SU-DHL-6 (cell line): ENCODE results near the gene ERFL.

ENCODE experiments used
- CTCF ChIP-seq: fragments of 200-600 bp; sonication (generic); IDR thresholded peaks from one replicate; pipeline ENCODE4 v1.5.1; 2017; ENCODE audit warnings: antibody characterized with exemption, mild to moderate bottlenecking, low read length, moderate library complexity; ENCODE audit not compliant: insufficient read depth, poor library complexity, severe bottlenecking
- EZH2phosphoT487 ChIP-seq: fragments of 200-600 bp; sonication (generic), shearing (Covaris generic); conservative IDR thresholded peaks from 2 replicates; pipeline ENCODE4 v1.6.1; 2018; ENCODE audit warnings: mild to moderate bottlenecking, antibody characterized with exemption, low read length, moderate library complexity, mixed read lengths

GRCh38 chr19:41937525-41938468 is 9.5 kb upstream of the ERFL start:
- TF ChIP-seq CTCF = no peak
- TF ChIP-seq EZH2phosphoT487 = no peak
